ENCODE measurements around the gene NUTM2E. TPM values are rescaled to one million over a fixed set of nuclear protein-coding genes. Genes with fewer than 3 reads are reported as not detected.
"Not testable (repeated sequence)": the region's sequence is repeated elsewhere in the genome, so short reads cannot be mapped to it uniquely, and the experiment has no call there.

The NUTM2E gene
- total RNA-seq, 1 donor from 2014 or later = not detected

- DNase-seq (ENCODE audit: low spot score) = not testable (repeated sequence)
Measured at GRCh38 chr10:79862803-79863202, 36.3 kb downstream of the NUTM2E start.

DNA sequence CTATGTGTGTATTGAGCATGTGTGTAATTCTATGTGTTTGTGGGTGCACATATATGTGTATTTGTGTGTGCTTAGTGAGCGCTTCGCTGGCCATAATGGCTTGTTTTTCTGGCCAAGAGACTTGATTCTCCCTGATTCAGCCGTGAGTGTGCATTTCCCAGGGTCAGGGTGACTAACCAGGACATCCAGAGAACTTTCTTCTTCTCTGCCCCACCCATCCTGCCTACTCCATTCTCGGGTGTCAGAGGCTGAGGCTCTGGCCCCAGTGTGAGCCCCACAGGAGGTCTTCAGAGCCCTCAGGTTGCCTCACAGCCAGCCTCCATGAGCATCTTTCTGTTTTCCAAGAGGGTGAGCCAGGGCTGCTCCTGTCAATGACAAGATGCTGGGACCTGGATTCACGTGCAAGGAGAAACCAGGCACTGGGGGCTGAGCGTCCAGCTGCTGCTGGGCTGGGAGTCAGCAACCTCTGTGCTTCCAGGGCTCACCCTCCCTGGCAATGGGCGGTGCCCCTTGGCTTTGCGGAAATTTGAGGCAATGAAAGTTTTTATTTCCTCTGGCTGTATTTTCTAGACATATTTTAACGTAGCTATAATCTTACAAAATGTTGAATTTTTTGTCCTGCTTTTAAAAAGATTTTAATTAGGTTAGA, 40.5 kb downstream of the NUTM2E start:
- DNase-seq (ENCODE audit: low spot score) = not testable (repeated sequence)

- DNase-seq (ENCODE audit: low spot score) = not testable (repeated sequence)
Measured at GRCh38 chr10:79868023-79868422, 41.5 kb downstream of the NUTM2E start.

- not testable (repeated sequence) for DNase-seq (ENCODE audit: low spot score)
Measured at GRCh38 chr10:79869439-79870097, 43.0 kb downstream of the NUTM2E start.

DNA sequence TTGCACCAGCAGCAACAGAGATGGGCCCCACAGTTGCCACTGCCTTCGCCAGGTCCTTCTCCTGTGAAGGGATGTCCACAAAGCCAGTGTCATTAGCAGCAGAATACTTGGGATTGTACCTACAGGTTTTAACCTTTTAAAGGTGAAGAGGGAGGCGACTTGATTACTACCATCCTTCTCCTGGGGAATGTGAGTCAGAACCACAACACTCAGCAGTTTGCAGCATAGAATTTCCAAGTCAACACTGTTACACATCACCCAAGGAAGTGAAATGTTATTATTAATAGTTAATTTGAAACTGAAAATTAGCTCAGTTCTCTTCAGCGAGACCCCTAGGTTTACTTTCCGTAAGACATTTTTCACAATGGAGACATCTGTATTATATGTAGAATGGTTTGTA, 45.2 kb downstream of the NUTM2E start:
- not testable (repeated sequence) for DNase-seq (ENCODE audit: low spot score)

Other genes starting within 250 kb of the NUTM2E start
- not detected for gene SFTPA1, start 215.8 kb upstream of the NUTM2E start, total RNA-seq
- gene NUTM2B, start 123.5 kb upstream of the NUTM2E start, total RNA-seq = 0.48 TPM
- gene SFTPD, start 122.4 kb downstream of the NUTM2E start, total RNA-seq = not detected

Measured in mesenteric fat pad (tissue), 1 donor.